GM19240 (cell line): ENCODE measurements around the gene MARCHF6.
"Not testable (repeated sequence)": the region's sequence is repeated elsewhere in the genome, so short reads cannot be mapped to it uniquely, and the experiment has no call there.

ENCODE experiments used
- DNase-seq: peaks from one replicate; pipeline ENCODE4 v3.0.0; 2011; ENCODE audit warnings: low spot score; ENCODE audit not compliant: insufficient read length

Gene MARCHF6

GRCh38 chr5:10348258-10348657, 5.2 kb upstream of the MARCHF6 start:
- DNase-seq, result no peak

GRCh38 chr5:10351199-10351905, 2.1 kb upstream of the MARCHF6 start:
- no peak for DNase-seq

- DNase-seq, result no peak
Observed at GRCh38 chr5:10351919-10352318, 1.6 kb upstream of the MARCHF6 start.

- DNase-seq, result no peak
Observed at GRCh38 chr5:10352430-10353240, 860 bp upstream of the MARCHF6 start.

- no peak for DNase-seq
Observed at GRCh38 chr5:10354048-10354872, 765 bp downstream of the MARCHF6 start.

- DNase-seq, result no peak
Observed at GRCh38 chr5:10355071-10355889, 1.8 kb downstream of the MARCHF6 start.

GRCh38 chr5:10358999-10359398, 5.5 kb downstream of the MARCHF6 start:
- no peak for DNase-seq

- DNase-seq, result no peak
Observed at GRCh38 chr5:10360686-10361085, 7.2 kb downstream of the MARCHF6 start.

GRCh38 chr5:10363519-10364185, 10.2 kb downstream of the MARCHF6 start:
- no peak for DNase-seq

GRCh38 chr5:10364186-10364689, 10.7 kb downstream of the MARCHF6 start:
- DNase-seq, result no peak

GRCh38 chr5:10365782-10366181, 12.3 kb downstream of the MARCHF6 start:
- no peak for DNase-seq

GRCh38 chr5:10366310-10367272, 13.1 kb downstream of the MARCHF6 start:
- no peak for DNase-seq

GRCh38 chr5:10367579-10367978, 14.1 kb downstream of the MARCHF6 start:
- DNase-seq, result no peak

- DNase-seq, result no peak
Observed at GRCh38 chr5:10370931-10371330, 17.4 kb downstream of the MARCHF6 start.

- DNase-seq, result not testable (repeated sequence)
Observed at GRCh38 chr5:10371369-10371768, 17.9 kb downstream of the MARCHF6 start.

GRCh38 chr5:10372726-10373709, 19.5 kb downstream of the MARCHF6 start:
- DNase-seq, result no peak

- DNase-seq, result no peak
Observed at GRCh38 chr5:10374046-10375022, 20.8 kb downstream of the MARCHF6 start.
